ENCODE data around the gene GABRA4.

The GABRA4 gene

DNA sequence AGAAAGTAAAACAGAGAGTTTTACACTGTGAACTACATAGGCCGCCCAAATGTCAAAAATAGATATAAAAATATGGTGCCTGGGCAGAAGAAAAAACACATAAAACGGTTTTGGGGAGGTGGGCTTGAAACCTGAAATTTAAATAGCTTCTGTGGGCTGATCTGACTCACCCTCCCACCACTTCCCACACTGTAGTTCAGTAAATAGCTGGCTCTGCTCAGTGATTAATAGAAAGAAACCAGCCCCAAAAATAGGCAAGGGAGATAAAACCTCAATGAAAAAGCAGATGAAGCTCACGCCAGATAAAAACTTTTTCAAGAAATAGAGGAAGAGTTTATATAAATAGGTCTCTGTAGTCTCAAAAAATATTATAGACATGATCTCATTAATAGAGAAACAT is 71.2 kb downstream of the GABRA4 start:
- no peak for DNase-seq
- H3K27me3 Mint-ChIP-seq (ENCODE audit: low read depth, poor library complexity): no peaks in the 10 kb centered on the region
- H3K9me3 Mint-ChIP-seq: no peaks in the 10 kb centered on the region
- H3K4me3 Mint-ChIP-seq: no peak overlapping the region
- no peaks in the 10 kb centered on the region for H3K36me3 Mint-ChIP-seq (ENCODE audit: low read depth)
- TF ChIP-seq, protein P1, sequence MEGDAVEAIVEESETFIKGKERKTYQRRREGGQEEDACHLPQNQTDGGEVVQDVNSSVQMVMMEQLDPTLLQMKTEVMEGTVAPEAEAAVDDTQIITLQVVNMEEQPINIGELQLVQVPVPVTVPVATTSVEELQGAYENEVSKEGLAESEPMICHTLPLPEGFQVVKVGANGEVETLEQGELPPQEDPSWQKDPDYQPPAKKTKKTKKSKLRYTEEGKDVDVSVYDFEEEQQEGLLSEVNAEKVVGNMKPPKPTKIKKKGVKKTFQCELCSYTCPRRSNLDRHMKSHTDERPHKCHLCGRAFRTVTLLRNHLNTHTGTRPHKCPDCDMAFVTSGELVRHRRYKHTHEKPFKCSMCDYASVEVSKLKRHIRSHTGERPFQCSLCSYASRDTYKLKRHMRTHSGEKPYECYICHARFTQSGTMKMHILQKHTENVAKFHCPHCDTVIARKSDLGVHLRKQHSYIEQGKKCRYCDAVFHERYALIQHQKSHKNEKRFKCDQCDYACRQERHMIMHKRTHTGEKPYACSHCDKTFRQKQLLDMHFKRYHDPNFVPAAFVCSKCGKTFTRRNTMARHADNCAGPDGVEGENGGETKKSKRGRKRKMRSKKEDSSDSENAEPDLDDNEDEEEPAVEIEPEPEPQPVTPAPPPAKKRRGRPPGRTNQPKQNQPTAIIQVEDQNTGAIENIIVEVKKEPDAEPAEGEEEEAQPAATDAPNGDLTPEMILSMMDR (IDR thresholded peaks at IDR 0.05): no peak
- no peak overlapping the region for H3K27ac Mint-ChIP-seq
- no peaks in the 10 kb centered on the region for H3K4me1 Mint-ChIP-seq

DNA sequence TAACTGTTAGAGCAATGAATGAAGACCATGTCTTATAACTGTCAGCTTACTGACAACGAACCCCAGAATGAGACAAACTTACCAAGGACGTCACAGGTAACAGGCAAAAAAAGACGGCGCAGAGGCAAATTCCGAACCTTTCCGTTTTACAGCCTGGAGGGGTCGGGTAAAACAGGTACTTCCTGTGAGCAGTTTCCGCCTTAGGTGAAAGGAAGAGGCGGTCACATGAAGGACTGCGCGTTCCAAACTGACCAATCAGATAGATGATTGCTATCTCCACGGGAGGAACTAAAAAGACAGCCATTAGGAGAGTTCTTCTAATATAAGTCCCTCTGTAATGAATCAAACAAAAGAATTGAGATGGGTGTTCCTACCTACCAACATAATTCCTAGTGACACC is 84.3 kb downstream of the GABRA4 start, which contains the start of gene COX7B2:
TSS of gene COX7B2 (minus strand) at position 168 of the 400 bp plus-strand sequence. CDS start 174,053 bp downstream, outside the sequence.
- H3K27ac Mint-ChIP-seq: no peak within 1 kb of the TSS
- no peak for DNase-seq
- no peaks in the 10 kb centered on the region for H3K27me3 Mint-ChIP-seq (ENCODE audit: low read depth, poor library complexity)
- H3K4me3 Mint-ChIP-seq: no peak within 1 kb of the TSS
- TF ChIP-seq, protein P1 (IDR thresholded peaks at IDR 0.05): no peak
- H3K4me1 Mint-ChIP-seq: no peaks in the 10 kb centered on the region
- peaks cover 12% of the 10 kb centered on the region for H3K9me3 Mint-ChIP-seq
- H3K36me3 Mint-ChIP-seq (ENCODE audit: low read depth): no peaks in the 10 kb centered on the region

DNA sequence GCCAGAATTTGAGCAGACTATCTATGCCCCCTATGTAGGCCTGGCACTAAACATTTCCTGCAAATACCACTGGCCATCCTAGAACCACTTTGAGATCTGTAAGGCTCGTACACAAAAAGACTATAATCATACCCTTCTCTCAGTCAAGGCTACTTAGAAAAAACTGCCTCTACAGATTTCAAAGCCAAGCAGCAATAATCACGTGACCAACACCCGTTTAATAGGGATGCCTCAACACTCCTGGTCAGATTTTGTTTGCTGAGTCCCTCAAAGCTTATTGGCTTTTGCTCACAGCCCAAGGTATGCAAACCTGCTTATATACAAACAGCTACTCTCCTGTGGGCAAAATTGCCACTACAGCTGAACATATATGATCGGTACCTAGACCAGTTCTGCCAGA is 85.2 kb downstream of the GABRA4 start:
- DNase-seq: no peak
- Mint-ChIP-seq H3K27me3 (ENCODE audit: low read depth, poor library complexity) (no peaks in the 10 kb centered on the region), H3K4me1 (no peaks in the 10 kb centered on the region), H3K4me3 (no peak overlapping the region), H3K27ac (no peak overlapping the region), H3K9me3 (peaks cover 12% of the 10 kb centered on the region), H3K36me3 (ENCODE audit: low read depth) (no peaks in the 10 kb centered on the region)
- TF ChIP-seq, protein P1 (IDR thresholded peaks at IDR 0.05): no peak

DNA sequence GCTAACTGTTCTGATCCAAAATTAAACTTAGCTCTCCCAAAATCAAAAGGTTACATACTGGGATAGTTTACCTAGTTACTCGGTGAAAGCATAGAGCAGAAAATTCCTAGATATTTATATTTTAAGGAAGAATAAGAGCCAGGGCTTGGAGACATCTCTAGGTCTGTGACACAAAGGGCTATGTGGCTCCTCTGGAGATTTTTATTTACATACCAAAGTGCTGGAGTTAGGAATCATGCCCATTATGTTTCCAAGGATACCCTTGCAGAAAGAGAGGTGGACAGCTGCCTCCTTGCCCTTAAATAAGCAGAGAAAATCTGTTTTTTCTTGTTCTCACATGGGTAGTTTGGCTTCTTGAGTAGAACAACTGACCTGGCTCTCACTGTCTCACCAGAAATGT is 93.3 kb downstream of the GABRA4 start:
- TF ChIP-seq, protein P1 (IDR thresholded peaks at IDR 0.05): no peak
- no peaks in the 10 kb centered on the region for H3K27me3 Mint-ChIP-seq (ENCODE audit: low read depth, poor library complexity)
- no peak overlapping the region for H3K4me3 Mint-ChIP-seq
- no peak for DNase-seq
- no peaks in the 10 kb centered on the region for H3K4me1 Mint-ChIP-seq
- no peak overlapping the region for H3K27ac Mint-ChIP-seq
- no peaks in the 10 kb centered on the region for H3K36me3 Mint-ChIP-seq (ENCODE audit: low read depth)
- H3K9me3 Mint-ChIP-seq: no peaks in the 10 kb centered on the region

DNA sequence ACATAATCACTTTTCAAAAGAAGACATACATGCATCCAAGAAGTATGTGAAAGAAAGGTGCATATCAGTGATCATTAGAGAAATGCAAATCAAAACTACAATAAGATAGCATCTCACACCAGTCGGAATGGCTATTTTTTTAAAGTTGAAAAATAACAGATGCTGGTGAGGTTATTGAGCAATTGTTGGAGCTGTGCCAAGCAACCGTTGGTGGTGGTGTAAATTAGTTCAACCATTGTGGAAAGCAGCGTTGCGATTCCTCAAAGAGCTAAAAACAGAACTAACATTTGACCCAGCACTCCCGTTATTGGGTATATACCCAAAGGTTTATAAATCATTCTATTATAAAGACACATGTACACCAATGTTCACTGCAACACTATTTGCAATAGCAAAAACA is 98.6 kb downstream of the GABRA4 start:
- no peaks in the 10 kb centered on the region for H3K36me3 Mint-ChIP-seq (ENCODE audit: low read depth)
- no peaks in the 10 kb centered on the region for H3K9me3 Mint-ChIP-seq
- DNase-seq: no peak
- H3K4me3 Mint-ChIP-seq: no peak overlapping the region
- no peaks in the 10 kb centered on the region for H3K4me1 Mint-ChIP-seq
- no peaks in the 10 kb centered on the region for H3K27me3 Mint-ChIP-seq (ENCODE audit: low read depth, poor library complexity)
- TF ChIP-seq, protein P1 (IDR thresholded peaks at IDR 0.05): no peak
- H3K27ac Mint-ChIP-seq: no peak overlapping the region

DNA sequence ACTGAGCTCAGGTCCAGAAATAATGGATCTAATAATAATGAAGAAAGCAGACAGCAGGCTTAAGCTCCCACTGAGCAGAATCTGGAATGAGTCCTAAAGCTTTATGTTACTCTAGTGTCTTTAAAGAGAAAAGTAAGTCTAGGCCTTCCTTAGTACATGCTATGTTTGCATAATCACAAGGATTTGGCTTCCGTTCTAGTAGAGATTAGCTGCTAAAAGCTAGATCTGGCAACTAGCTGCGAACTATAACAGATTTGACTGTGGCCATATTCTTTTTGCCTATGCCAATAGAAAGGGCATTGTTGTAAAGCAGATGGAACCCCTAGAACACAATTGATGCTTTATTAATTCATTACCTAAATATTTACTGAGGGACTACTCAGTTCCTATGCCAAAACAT is 103.3 kb downstream of the GABRA4 start:
- Mint-ChIP-seq H3K27ac (no peak overlapping the region), H3K9me3 (no peaks in the 10 kb centered on the region), H3K36me3 (ENCODE audit: low read depth) (no peaks in the 10 kb centered on the region), H3K4me1 (no peaks in the 10 kb centered on the region), H3K4me3 (no peak overlapping the region), H3K27me3 (ENCODE audit: low read depth, poor library complexity) (peaks cover 3% of the 10 kb centered on the region)
- no peak for DNase-seq
- TF ChIP-seq, protein P1 (IDR thresholded peaks at IDR 0.05): no peak

Measured in nephron progenitor cell (in vitro differentiated cells).